GM12878 (cell line): ENCODE data around the gene GSS. TPM values are rescaled to one million over a fixed set of nuclear protein-coding genes. Genes with fewer than 3 reads are reported as not detected.

Experiments
- ATAC-seq: fragments of 200-7000 bp; cut with Tn5 transposase; 3 replicates; pipeline ENCODE4 v1.9.1; 2020; ENCODE audit warnings: mild to moderate bottlenecking, moderate library complexity
- BruUV-seq: library from RNA; stranded (reverse); fragments of 400-500 nt; replicated peaks from 2 replicates; lab custom pipeline; 2021; lab: Mats Ljungman, UMichigan
- CTCF ChIA-PET: fragments of 300-600 bp; sonication (Branson Sonifier 250); formaldehyde crosslinking; extraction: SDS; loops from one replicate; lab custom pipeline; 2021; ENCODE audit warnings: inconsistent platforms; lab: Yijun Ruan, JAX
- POLR2A ChIA-PET: fragments of 350-600 bp; formaldehyde crosslinking; extraction: SDS; loops from one replicate; lab custom pipeline; 2021; ENCODE audit warnings: inconsistent platforms; lab: Charles Lee
- RAD21 ChIA-PET: fragments of 300-600 bp; sonication (Branson Sonifier 250); formaldehyde crosslinking; loops from one replicate; lab custom pipeline; 2023; ENCODE audit warnings: antibody characterized with exemption; ENCODE audit not compliant: unreplicated experiment; lab: Charles Lee
- SMC1A ChIA-PET: fragments of 300-600 bp; sonication (Branson Sonifier 250); formaldehyde crosslinking; loops from one replicate; lab custom pipeline; 2023; ENCODE audit not compliant: unreplicated experiment, uncharacterized antibody; lab: Charles Lee
- DNase-seq: peaks from one replicate; pipeline ENCODE4 v3.0.0-alpha.2; 2011; ENCODE audit warnings: low read depth, low spot score
- FAIRE-seq: peaks from 3 replicates; lab custom pipeline; 2011; peaks lifted over from hg19 to GRCh38; lab: Jason Lieb, UNC
- H2AFZ ChIP-seq: 2 replicates; pipeline ENCODE4 v1.6.0; 2011; ENCODE audit warnings: low read depth, low read length, control low read depth; ENCODE audit not compliant: control insufficient read depth
- H3K27ac ChIP-seq: 2 replicates; pipeline ENCODE4 v1.5.1; 2011; ENCODE audit warnings: control low read depth; ENCODE audit not compliant: control insufficient read depth, insufficient read depth
- H3K27me3 ChIP-seq, 2 experiments: replicated peaks in 1 of 2; 2 replicates each; pipeline versions ENCODE4 v1.6.0 to v1.6.1; 2011; ENCODE audit warnings: low read length in 1 of 2; ENCODE audit not compliant: control insufficient read depth in 2 of 2, insufficient read depth in 2 of 2
- H3K36me3 ChIP-seq, 2 experiments: 2 replicates each; pipeline ENCODE4 v1.5.1; 2011; ENCODE audit warnings: low read length in 1 of 2; ENCODE audit not compliant: control insufficient read depth in 2 of 2, insufficient read depth in 2 of 2
- H3K4me1 ChIP-seq: 2 replicates; pipeline ENCODE4 v1.6.1; 2011; ENCODE audit warnings: mild to moderate bottlenecking, low read length, moderate library complexity, mixed read lengths; ENCODE audit not compliant: control insufficient read depth, insufficient read depth
- H3K4me2 ChIP-seq: 2 replicates; pipeline ENCODE4 v1.6.0; 2011; ENCODE audit warnings: control low read depth; ENCODE audit not compliant: control insufficient read depth, insufficient read depth
- H3K4me3 ChIP-seq: fragments of 200-600 bp; sonication (generic); 2 replicates; pipeline ENCODE4 v1.5.1; 2016
- H3K79me2 ChIP-seq: 2 replicates; pipeline ENCODE4 v1.6.0; 2011; ENCODE audit warnings: low read length; ENCODE audit not compliant: control insufficient read depth, insufficient read depth
- H3K9ac ChIP-seq: 2 replicates; pipeline ENCODE4 v1.8.0; 2011; ENCODE audit warnings: low read length, control low read depth, mixed read lengths; ENCODE audit not compliant: control insufficient read depth, insufficient read depth
- H3K9me3 ChIP-seq: replicated peaks from 3 replicates; pipeline ENCODE4 v1.5.1; 2011; ENCODE audit warnings: mild to moderate bottlenecking, low read length; ENCODE audit not compliant: control insufficient read depth, insufficient read depth
- H4K20me1 ChIP-seq: 2 replicates; pipeline ENCODE4 v1.6.0; 2011; ENCODE audit not compliant: control insufficient read depth, insufficient read depth
- CBFB ChIP-seq: IDR thresholded peaks from 2 replicates; pipeline ENCODE4 v1.6.1; 2016; ENCODE audit warnings: antibody characterized with exemption, low read depth
- CBX3 ChIP-seq: fragments of 200-600 bp; sonication (generic); IDR thresholded peaks from 2 replicates; pipeline ENCODE4 v1.6.1; 2016; ENCODE audit warnings: low read depth, borderline replicate concordance
- EED ChIP-seq: sonication (generic); IDR thresholded peaks from 2 replicates; pipeline ENCODE4 v1.6.1; 2016; ENCODE audit warnings: antibody characterized with exemption, low read depth
- HDAC6 ChIP-seq: fragments of 200-600 bp; sonication (generic); IDR thresholded peaks from one replicate; pipeline ENCODE4 v1.8.0; 2017; ENCODE audit warnings: antibody characterized with exemption; ENCODE audit not compliant: unreplicated experiment
- HDGF ChIP-seq: fragments of 450-650 bp; IDR thresholded peaks from 2 replicates; pipeline ENCODE4 v1.6.1; 2016; ENCODE audit warnings: antibody characterized with exemption
- KDM1A ChIP-seq: fragments of 200-600 bp; sonication (generic); IDR thresholded peaks from 2 replicates; pipeline ENCODE4 v1.6.1; 2016; ENCODE audit warnings: borderline replicate concordance
- MEF2B ChIP-seq: fragments of 450-650 bp; IDR thresholded peaks from 2 replicates; pipeline ENCODE4 v1.6.1; 2018; ENCODE audit warnings: mild to moderate bottlenecking, moderate library complexity; ENCODE audit not compliant: partially characterized antibody, poor library complexity, severe bottlenecking
- NFXL1 ChIP-seq: fragments of 450-650 bp; IDR thresholded peaks from 2 replicates; pipeline ENCODE4 v1.6.1; 2017; ENCODE audit warnings: antibody characterized with exemption, mild to moderate bottlenecking, borderline replicate concordance
- ZNF207 ChIP-seq: fragments of 450-650 bp; IDR thresholded peaks from 2 replicates; pipeline ENCODE4 v1.6.1; 2014; ENCODE audit warnings: antibody characterized with exemption, mild to moderate bottlenecking, borderline replicate concordance
- WGBS: methylation state at CpG from one replicate; pipeline ENCODE4 v1.1.6; 2016; ENCODE audit warnings: low lambda C conversion rate; ENCODE audit not compliant: insufficient replicate concordance, insufficient coverage; ENCODE audit errors: missing lambda C conversion rate; 5-methylcytosine and 5-hydroxymethylcytosine counted together
- in situ Hi-C: fragments of 300-500 bp; cut with MboI; formaldehyde crosslinking; loops from 9 replicates; pipeline ENCODE4 v1.14.3; 2018; ENCODE audit warnings: mixed read lengths
- intact Hi-C: fragments of 100-400 bp; cut with micrococcal nuclease; formaldehyde crosslinking; loops from one replicate; pipeline ENCODE4 v1.14.2; 2022; ENCODE audit not compliant: unreplicated experiment
- polyA plus RNA-seq, 11 experiments: library from polyadenylated mRNA; depleted of rRNA in 4 of 11; unstranded in 6 of 11; stranded (reverse) in 5 of 11; fragments of >200 nt; fragmentation: Nextera tagmentation in 4 of 11; fragmentation: Illumina TruSeq in 1 of 11; extraction: Ambion mirVana in 4 of 11; extraction: Trizol in 1 of 11; gene quantifications; 1 replicate in 1 of 11; 2 replicates in 10 of 11; pipeline versions ENCODE4 v1.2.1 to v1.2.3, GENCODE V29; 2011 to 2016; ENCODE audit warnings: inconsistent platforms in 2 of 11, missing spikeins in 2 of 11, low read depth in 1 of 11
- total RNA-seq, 4 experiments: library from RNA; depleted of rRNA in 3 of 4; stranded (reverse); fragments of >200 nt in 3 of 4; fragmentation: Illumina TruSeq in 1 of 4; extraction: Trizol in 1 of 4; gene quantifications; 2 replicates each; pipeline versions ENCODE4 v1.2.1 to v1.2.3, GENCODE V29; 2013 to 2021
- TF ChIP-seq, protein P1 (sequence below): IDR thresholded peaks from 2 replicates; pipeline ENCODE4 v1.6.1; 2011; ENCODE audit warnings: borderline replicate concordance, low read depth, mild to moderate bottlenecking, moderate library complexity, mixed read lengths, low read length; ENCODE audit not compliant: insufficient read depth; ENCODE audit errors: extremely low read length
- TF ChIP-seq, protein P2 (sequence below): fragments of 150-350 bp; IDR thresholded peaks from 2 replicates; pipeline ENCODE4 v1.6.1; 2016; ENCODE audit warnings: low read depth, low read length

The GSS gene
- total and polyA plus RNA-seq, 10 of the 15 experiments (the other 5 are each of a cell fraction or from before 2014, with no cell fraction given): 12.7 to 120 (median 67.4) TPM

- no peak for FAIRE-seq
- BruUV-seq: no TSS peak
Measured at GRCh38 chr20:35003211-35004031, 47.8 kb upstream of the GSS start.

More at GRCh38 chr20:35003211-35004031, 47.8 kb upstream of the GSS start:
- ChIA-PET SMC1A (no interaction called here), RAD21 (no interaction called here), CTCF (interaction anchor here (0.7 to 1.0 kb wide), 2 partner anchors 128 to 178 kb away, joined by 3 read pairs; partner anchors contain the start of gene NCOA6), POLR2A (no interaction called here)
- no peak overlapping the region for H3K4me3 ChIP-seq
- no peak overlapping the region for H3K4me2 ChIP-seq
- no peaks in the 10 kb centered on the region for H3K27me3 ChIP-seq
- H3K4me1 ChIP-seq: no peaks in the 10 kb centered on the region
- peaks cover 7 to 58% of the 10 kb centered on the region in 2 experiments for H3K36me3 ChIP-seq
- in situ Hi-C loops: no loop called here
- no peaks in the 10 kb centered on the region for H3K79me2 ChIP-seq
- H2AFZ ChIP-seq: no peak overlapping the region
- no peaks in the 10 kb centered on the region for H3K9me3 ChIP-seq
- no peaks in the 10 kb centered on the region for H4K20me1 ChIP-seq
- no peak overlapping the region for H3K27ac ChIP-seq
- WGBS: 92% methylated on average over 25 of the region's 25 CpGs
- no peak for DNase-seq
- ATAC-seq: no peak
- intact Hi-C loops: no loop called here
- TF ChIP-seq HDAC6 (no peak), KDM1A (no peak), HDGF (no peak), ZNF207 (no peak), CBFB (no peak), NFXL1 (no peak), EED (no peak), CBX3 (no peak), MEF2B (no peak)
- TF ChIP-seq, protein P1, sequence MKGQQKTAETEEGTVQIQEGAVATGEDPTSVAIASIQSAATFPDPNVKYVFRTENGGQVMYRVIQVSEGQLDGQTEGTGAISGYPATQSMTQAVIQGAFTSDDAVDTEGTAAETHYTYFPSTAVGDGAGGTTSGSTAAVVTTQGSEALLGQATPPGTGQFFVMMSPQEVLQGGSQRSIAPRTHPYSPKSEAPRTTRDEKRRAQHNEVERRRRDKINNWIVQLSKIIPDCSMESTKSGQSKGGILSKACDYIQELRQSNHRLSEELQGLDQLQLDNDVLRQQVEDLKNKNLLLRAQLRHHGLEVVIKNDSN: no peak
- TF ChIP-seq, protein P2, sequence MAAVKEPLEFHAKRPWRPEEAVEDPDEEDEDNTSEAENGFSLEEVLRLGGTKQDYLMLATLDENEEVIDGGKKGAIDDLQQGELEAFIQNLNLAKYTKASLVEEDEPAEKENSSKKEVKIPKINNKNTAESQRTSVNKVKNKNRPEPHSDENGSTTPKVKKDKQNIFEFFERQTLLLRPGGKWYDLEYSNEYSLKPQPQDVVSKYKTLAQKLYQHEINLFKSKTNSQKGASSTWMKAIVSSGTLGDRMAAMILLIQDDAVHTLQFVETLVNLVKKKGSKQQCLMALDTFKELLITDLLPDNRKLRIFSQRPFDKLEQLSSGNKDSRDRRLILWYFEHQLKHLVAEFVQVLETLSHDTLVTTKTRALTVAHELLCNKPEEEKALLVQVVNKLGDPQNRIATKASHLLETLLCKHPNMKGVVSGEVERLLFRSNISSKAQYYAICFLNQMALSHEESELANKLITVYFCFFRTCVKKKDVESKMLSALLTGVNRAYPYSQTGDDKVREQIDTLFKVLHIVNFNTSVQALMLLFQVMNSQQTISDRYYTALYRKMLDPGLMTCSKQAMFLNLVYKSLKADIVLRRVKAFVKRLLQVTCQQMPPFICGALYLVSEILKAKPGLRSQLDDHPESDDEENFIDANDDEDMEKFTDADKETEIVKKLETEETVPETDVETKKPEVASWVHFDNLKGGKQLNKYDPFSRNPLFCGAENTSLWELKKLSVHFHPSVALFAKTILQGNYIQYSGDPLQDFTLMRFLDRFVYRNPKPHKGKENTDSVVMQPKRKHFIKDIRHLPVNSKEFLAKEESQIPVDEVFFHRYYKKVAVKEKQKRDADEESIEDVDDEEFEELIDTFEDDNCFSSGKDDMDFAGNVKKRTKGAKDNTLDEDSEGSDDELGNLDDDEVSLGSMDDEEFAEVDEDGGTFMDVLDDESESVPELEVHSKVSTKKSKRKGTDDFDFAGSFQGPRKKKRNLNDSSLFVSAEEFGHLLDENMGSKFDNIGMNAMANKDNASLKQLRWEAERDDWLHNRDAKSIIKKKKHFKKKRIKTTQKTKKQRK: no peak
- no peak overlapping the region for H3K9ac ChIP-seq
